ENCODE results near the gene NRXN3. TPM values are rescaled to one million over a fixed set of nuclear protein-coding genes. Genes with fewer than 3 reads are reported as not detected.

NRXN3 gene
- polyA plus RNA-seq, 1 of the 3 experiments (the other 2 are of a cell fraction), result 1.6 TPM

DNA sequence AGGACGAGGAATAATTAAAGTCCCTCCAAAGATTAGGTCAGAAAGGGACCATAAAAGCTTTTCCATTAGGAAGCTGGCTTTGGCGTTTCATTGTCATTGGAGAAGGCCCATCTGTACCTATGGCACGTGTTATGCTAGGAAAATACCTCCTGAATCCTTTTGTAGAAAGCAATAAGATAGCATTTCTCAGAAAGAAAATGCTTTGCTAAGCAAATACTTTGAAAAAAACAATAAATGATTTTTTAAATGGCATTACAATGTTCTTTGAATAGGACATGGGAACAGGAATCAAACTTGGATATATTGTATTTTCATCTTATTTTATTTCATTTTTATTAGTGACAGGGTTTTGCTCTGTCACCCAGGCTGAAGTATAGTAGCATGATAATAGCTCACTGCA is 967.7 kb downstream of the NRXN3 start:
- DNase-seq, result no peak
- Histone ChIP-seq H3K27ac (ENCODE audit: low read depth in 2 of 2, low read length in 1 of 2) (no peak overlapping the region), H3K4me1 (ENCODE audit: control insufficient read depth in 1 of 2, insufficient read depth in 2 of 2, low read depth in 1 of 2, low read length in 1 of 2) (0 out of 4 replicates have a peak, but pooled peaks cover 0 to 5% of the 10 kb centered on the region in 2 experiments), H3K9me2 (no peaks in the 10 kb centered on the region), H3K79me2 (ENCODE audit: insufficient read depth) (no peaks in the 10 kb centered on the region), H3K9me3 (no peaks in the 10 kb centered on the region), H3F3A (replicated peaks; ENCODE audit: insufficient read depth) (no peaks in the 10 kb centered on the region), H3K36me3 (replicated peaks in 1 of 2; ENCODE audit: control insufficient read depth in 1 of 2, insufficient read depth in 2 of 2, low read length in 1 of 2) (no peaks in the 10 kb centered on the region), H3K4me2 (no peak overlapping the region), H4K20me1 (ENCODE audit: insufficient read depth) (no peaks in the 10 kb centered on the region), H2AFZ (ENCODE audit: low read depth) (no peak overlapping the region), H3K9ac (no peak overlapping the region), H3K4me3 (ENCODE audit: low read depth in 2 of 2, low read length in 1 of 2) (no peak overlapping the region), H3K27me3 (ENCODE audit: insufficient read depth) (no peaks in the 10 kb centered on the region)
- CTCF ChIA-PET, result no interaction called here
- TF ChIP-seq JUND (IDR thresholded peaks at IDR 0.05) (no peak), MEF2A (IDR thresholded peaks at IDR 0.05; ENCODE audit: borderline replicate concordance, low read depth) (no peak), RFX5 (IDR thresholded peaks at IDR 0.05; ENCODE audit: low read length) (no peak)
- TF ChIP-seq, protein P1, sequence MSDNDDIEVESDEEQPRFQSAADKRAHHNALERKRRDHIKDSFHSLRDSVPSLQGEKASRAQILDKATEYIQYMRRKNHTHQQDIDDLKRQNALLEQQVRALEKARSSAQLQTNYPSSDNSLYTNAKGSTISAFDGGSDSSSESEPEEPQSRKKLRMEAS (IDR thresholded peaks at IDR 0.05; ENCODE audit: low read depth), result no peak
- TF ChIP-seq, protein P2, sequence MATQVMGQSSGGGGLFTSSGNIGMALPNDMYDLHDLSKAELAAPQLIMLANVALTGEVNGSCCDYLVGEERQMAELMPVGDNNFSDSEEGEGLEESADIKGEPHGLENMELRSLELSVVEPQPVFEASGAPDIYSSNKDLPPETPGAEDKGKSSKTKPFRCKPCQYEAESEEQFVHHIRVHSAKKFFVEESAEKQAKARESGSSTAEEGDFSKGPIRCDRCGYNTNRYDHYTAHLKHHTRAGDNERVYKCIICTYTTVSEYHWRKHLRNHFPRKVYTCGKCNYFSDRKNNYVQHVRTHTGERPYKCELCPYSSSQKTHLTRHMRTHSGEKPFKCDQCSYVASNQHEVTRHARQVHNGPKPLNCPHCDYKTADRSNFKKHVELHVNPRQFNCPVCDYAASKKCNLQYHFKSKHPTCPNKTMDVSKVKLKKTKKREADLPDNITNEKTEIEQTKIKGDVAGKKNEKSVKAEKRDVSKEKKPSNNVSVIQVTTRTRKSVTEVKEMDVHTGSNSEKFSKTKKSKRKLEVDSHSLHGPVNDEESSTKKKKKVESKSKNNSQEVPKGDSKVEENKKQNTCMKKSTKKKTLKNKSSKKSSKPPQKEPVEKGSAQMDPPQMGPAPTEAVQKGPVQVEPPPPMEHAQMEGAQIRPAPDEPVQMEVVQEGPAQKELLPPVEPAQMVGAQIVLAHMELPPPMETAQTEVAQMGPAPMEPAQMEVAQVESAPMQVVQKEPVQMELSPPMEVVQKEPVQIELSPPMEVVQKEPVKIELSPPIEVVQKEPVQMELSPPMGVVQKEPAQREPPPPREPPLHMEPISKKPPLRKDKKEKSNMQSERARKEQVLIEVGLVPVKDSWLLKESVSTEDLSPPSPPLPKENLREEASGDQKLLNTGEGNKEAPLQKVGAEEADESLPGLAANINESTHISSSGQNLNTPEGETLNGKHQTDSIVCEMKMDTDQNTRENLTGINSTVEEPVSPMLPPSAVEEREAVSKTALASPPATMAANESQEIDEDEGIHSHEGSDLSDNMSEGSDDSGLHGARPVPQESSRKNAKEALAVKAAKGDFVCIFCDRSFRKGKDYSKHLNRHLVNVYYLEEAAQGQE (IDR thresholded peaks at IDR 0.05; ENCODE audit: low read depth, low read length), result no peak
- POLR2A ChIA-PET, result no interaction called here
- 40% methylated on average over 3 of the region's 3 CpGs for WGBS (ENCODE audit: low lambda C conversion rate)

DNA sequence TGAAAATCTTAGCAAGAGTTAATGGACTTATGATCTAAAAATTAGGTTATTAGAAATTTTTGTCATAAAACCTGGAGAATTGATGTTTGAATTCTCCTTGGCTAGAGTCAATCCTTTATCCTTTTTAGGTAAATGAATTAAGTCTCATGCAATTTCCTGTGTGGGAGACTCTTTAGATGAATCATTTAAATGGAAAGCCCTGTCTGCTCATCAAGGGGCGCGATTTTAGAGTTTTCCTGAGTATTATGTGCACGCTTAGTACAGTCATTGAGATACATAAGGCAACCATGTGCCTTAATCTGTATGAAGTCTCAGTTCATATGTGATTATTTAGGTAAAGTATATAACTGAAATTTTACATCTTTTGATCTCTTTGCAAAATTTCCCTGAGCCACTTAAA is 974.7 kb downstream of the NRXN3 start:
- H3K9ac ChIP-seq, result no peak overlapping the region
- no peak for DNase-seq
- ChIA-PET POLR2A (no interaction called here), CTCF (no interaction called here)
- H3K4me2 ChIP-seq, result no peak overlapping the region
- H3K9me2 ChIP-seq, result no peaks in the 10 kb centered on the region
- H2AFZ ChIP-seq (ENCODE audit: low read depth), result no peak overlapping the region
- no peak overlapping the region for H3K27ac ChIP-seq (ENCODE audit: low read depth in 2 of 2, low read length in 1 of 2)
- no peaks in the 10 kb centered on the region for H4K20me1 ChIP-seq (ENCODE audit: insufficient read depth)
- no peaks in the 10 kb centered on the region for H3K36me3 ChIP-seq (replicated peaks in 1 of 2; ENCODE audit: control insufficient read depth in 1 of 2, insufficient read depth in 2 of 2, low read length in 1 of 2)
- H3K27me3 ChIP-seq (ENCODE audit: insufficient read depth), result no peaks in the 10 kb centered on the region
- peaks cover 0 to 6% of the 10 kb centered on the region in 2 experiments; a peak in 1 of 4 replicates for H3K4me1 ChIP-seq (ENCODE audit: control insufficient read depth in 1 of 2, insufficient read depth in 2 of 2, low read depth in 1 of 2, low read length in 1 of 2)
- H3K9me3 ChIP-seq, result no peaks in the 10 kb centered on the region
- WGBS (ENCODE audit: low lambda C conversion rate), result 38% methylated on average over 3 of the region's 3 CpGs
- H3F3A ChIP-seq (replicated peaks; ENCODE audit: insufficient read depth), result no peaks in the 10 kb centered on the region
- H3K79me2 ChIP-seq (ENCODE audit: insufficient read depth), result no peaks in the 10 kb centered on the region
- no peak for TF ChIP-seq POLR2AphosphoS5 (IDR thresholded peaks at IDR 0.05; ENCODE audit: low read depth, low read length)
- no peak overlapping the region for H3K4me3 ChIP-seq (ENCODE audit: low read depth in 2 of 2, low read length in 1 of 2)

- Histone ChIP-seq H3K9me3 (no peaks in the 10 kb centered on the region), H3F3A (replicated peaks; ENCODE audit: insufficient read depth) (no peaks in the 10 kb centered on the region), H3K27ac (ENCODE audit: low read depth in 2 of 2, low read length in 1 of 2) (no peak overlapping the region), H3K4me2 (no peak overlapping the region), H3K4me3 (ENCODE audit: low read depth in 2 of 2, low read length in 1 of 2) (no peak overlapping the region), H3K9ac (no peak overlapping the region), H3K27me3 (ENCODE audit: insufficient read depth) (no peaks in the 10 kb centered on the region), H4K20me1 (ENCODE audit: insufficient read depth) (no peaks in the 10 kb centered on the region), H2AFZ (ENCODE audit: low read depth) (no peak overlapping the region), H3K79me2 (ENCODE audit: insufficient read depth) (no peaks in the 10 kb centered on the region), H3K36me3 (replicated peaks in 1 of 2; ENCODE audit: control insufficient read depth in 1 of 2, insufficient read depth in 2 of 2, low read length in 1 of 2) (no peaks in the 10 kb centered on the region), H3K9me2 (no peaks in the 10 kb centered on the region), H3K4me1 (ENCODE audit: control insufficient read depth in 1 of 2, insufficient read depth in 2 of 2, low read depth in 1 of 2, low read length in 1 of 2) (peaks cover 0 to under 1% of the 10 kb centered on the region in 2 experiments; a peak in 1 of 4 replicates)
- ChIA-PET POLR2A (no interaction called here), CTCF (interaction anchor here (0.6 kb wide), 1 partner anchor 58 kb away, joined by 3 read pairs; no protein-coding TSS in a partner anchor)
- no peak for DNase-seq
- no peak for TF ChIP-seq RXRA (IDR thresholded peaks at IDR 0.05; ENCODE audit: borderline replicate concordance, low read depth)
- TF ChIP-seq EP300 (IDR thresholded peaks at IDR 0.05; ENCODE audit: borderline replicate concordance in 1 of 2, low read depth in 1 of 2, low read length in 1 of 2), result no peak
- TF ChIP-seq, protein P1 (IDR thresholded peaks at IDR 0.05; ENCODE audit: low read depth), result no peak
- TF ChIP-seq RCOR1 (IDR thresholded peaks at IDR 0.05; ENCODE audit: low read length), result no peak
- no peak for TF ChIP-seq MEF2A (IDR thresholded peaks at IDR 0.05; ENCODE audit: borderline replicate concordance, low read depth)
- TF ChIP-seq PBX3 (IDR thresholded peaks at IDR 0.05), result no peak
- TF ChIP-seq TAF1 (IDR thresholded peaks at IDR 0.05; ENCODE audit: borderline replicate concordance, low read depth, low read length), result no peak
- no peak for TF ChIP-seq FOXM1 (IDR thresholded peaks at IDR 0.05; ENCODE audit: low read depth)
- WGBS (ENCODE audit: low lambda C conversion rate), result 17% methylated on average over 1 of the region's 1 CpG
Observed at GRCh38 chr14:79150226-79150625, 980.1 kb downstream of the NRXN3 start.

Measured in SK-N-SH (cell line).